ENCODE data around the gene DPM2.

DNA sequence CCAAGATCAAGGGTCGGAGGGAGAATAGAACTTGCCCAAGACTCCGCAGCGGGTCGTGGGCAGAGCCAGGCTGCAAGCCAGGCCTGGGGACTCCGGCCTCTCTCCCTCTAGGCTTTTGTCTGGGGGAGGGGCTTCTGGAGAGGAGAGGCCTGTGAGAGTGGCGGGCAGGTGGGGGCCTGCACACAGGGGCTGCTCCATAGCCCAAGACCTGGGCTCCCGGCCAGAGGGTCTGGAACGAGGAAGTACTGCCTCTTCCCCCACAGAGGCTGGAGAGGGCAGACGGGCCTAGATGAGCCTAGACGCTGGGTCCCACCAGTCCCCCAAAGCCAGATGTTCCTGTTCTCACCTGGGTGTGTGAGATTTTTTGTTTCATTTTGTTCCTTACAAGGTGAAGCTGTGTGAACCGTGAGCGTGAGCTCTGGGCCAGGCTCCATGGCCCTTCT lies 33.1 kb downstream of the DPM2 start:
- TF ChIP-seq POLR2A (IDR thresholded peaks at IDR 0.05) (no peak), CTCF (IDR thresholded peaks at IDR 0.05) (no peak)
